AG09309 (cell line): ENCODE results near the gene OGFOD3.

Source experiments
- DNase-seq: peaks from one replicate; pipeline ENCODE4 v3.0.0-alpha.2; 2010; ENCODE audit warnings: low read depth
- H3K4me3 ChIP-seq: 2 replicates; pipeline ENCODE4 v1.5.1; 2011; ENCODE audit warnings: mild to moderate bottlenecking, low read depth, low read length, moderate library complexity; ENCODE audit not compliant: control insufficient read depth
- CTCF ChIP-seq: IDR thresholded peaks from 2 replicates; pipeline ENCODE4 v1.5.1; 2011; ENCODE audit warnings: mild to moderate bottlenecking, low read depth, low read length, inconsistent platforms; ENCODE audit not compliant: insufficient read depth, control insufficient read depth; ENCODE audit errors: missing control alignments

OGFOD3 gene

GRCh38 chr17:82388223-82388921 is 30.0 kb downstream of the OGFOD3 start:
- H3K4me3 ChIP-seq = no peak overlapping the region
- TF ChIP-seq CTCF = no peak
- no peak for DNase-seq

GRCh38 chr17:82387705-82388106 is 30.7 kb downstream of the OGFOD3 start:
- DNase-seq = no peak
- TF ChIP-seq CTCF = no peak
- H3K4me3 ChIP-seq = no peak overlapping the region

- DNase-seq = no peak
- H3K4me3 ChIP-seq = no peak overlapping the region
- TF ChIP-seq CTCF = no peak
Observed at GRCh38 chr17:82386881-82387704, 31.3 kb downstream of the OGFOD3 start.

DNA sequence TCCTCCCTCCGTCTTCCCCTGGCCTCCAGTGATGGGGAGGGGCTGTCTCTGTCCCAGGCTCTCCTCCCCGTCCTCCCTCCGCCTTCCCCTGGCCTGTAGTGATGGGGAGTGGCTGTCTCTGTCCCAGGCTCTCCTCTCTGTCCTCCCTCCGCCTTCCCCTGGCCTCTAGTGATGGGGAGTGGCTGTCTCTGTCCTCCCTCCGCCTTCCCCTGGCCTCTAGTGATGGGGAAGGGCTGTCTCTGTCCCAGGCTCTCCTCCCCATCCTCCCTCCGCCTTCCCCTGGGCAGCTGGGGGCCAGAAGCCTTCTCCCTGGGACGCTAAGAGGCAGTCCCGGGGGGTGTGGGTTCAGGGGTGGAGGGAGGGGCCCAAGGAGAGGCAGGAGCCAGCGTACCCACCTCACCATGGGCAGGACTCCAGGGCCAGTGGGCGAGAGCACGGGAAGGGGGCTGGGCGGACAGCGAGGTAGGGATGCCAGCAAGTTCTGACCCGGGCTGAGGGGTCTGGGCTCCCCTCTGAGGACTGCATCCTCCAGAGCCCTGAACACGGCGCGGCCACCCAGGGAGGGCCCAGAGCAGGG is 32.0 kb downstream of the OGFOD3 start:
- no peak for TF ChIP-seq CTCF
- H3K4me3 ChIP-seq = no peak overlapping the region
- DNase-seq = no peak

- H3K4me3 ChIP-seq = no peak overlapping the region
- DNase-seq = no peak
- no peak for TF ChIP-seq CTCF
Observed at GRCh38 chr17:82385559-82386254, 32.7 kb downstream of the OGFOD3 start.

DNA sequence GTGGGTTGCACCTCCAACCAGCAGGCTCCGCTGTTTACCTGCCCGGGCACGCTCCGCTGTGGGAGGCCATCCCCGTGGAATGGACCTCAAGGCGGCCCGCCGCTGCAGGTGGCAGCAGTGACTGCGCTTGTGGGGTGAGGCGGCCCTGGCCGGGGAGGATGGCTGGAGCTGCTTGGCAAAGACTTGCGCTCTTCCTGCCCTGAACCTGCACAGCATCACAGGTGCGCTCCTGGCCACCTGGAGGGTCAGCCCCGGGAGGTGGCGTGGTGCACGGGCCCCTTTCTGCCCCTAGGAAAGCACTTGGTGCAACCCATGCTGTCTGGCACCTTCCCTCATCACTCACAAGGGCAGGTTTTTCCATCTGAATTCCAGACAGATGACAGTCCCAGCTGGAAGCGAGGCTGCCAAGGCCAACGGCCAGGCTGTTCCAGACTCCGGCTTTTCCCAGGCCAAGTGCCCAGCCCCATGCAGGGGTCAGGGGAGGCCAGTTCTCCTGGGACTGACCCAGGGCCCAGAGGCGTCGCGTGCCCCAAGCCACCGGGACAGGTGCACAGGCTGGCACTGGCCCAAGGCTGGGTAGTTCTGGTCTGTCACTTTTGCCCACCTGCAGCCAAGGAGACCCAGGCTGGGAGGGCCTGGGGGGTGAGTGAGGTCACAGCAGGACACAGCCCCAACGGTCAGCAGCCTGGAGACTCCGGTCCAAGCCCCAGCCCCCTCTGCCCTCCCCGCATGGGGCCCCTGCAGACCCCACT is 33.5 kb downstream of the OGFOD3 start:
- no peak for TF ChIP-seq CTCF
- no peak overlapping the region for H3K4me3 ChIP-seq
- DNase-seq = no peak
